ENCODE data around the gene ADGRG3.

ADGRG3 gene

DNA sequence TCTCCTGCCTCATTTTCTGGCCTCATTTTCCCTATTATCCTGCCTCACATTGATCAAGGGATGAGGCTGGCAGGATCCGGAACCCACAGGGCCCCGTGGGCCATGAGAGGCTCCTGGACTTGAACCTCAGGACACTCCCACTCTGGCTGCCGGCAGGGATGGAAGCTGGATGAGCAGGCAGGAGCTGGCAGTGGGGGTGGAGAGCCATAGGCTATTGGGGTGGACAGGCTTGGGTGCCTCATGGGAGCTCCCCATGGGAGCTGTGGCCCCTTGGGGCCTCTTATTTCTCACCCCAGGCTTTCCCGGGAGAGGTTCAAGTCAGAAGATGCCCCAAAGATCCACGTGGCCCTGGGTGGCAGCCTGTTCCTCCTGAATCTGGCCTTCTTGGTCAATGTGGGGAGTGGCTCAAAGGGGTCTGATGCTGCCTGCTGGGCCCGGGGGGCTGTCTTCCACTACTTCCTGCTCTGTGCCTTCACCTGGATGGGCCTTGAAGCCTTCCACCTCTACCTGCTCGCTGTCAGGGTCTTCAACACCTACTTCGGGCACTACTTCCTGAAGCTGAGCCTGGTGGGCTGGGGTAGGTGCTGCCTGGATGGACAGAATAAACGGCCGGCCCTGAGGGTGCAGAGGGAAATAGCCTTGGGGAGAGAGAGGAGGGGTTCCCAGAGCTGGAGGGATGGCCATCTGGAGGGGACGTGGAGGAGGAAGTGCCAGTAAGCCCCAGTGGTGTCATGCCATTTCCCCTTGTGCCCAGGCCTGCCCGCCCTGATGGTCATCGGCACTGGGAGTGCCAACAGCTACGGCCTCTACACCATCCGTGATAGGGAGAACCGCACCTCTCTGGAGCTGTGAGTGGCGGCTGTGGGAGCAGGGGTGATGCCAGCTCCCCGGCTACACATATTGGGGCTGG, 15.8 kb downstream of the ADGRG3 start:
- Histone ChIP-seq H4K20me1 (ENCODE audit: insufficient read depth, low read length) (no peaks in the 10 kb centered on the region), H3K9me3 (replicated peaks; ENCODE audit: insufficient read depth, low read length) (no peaks in the 10 kb centered on the region), H3K9me2 (replicated peaks; ENCODE audit: insufficient read depth, low read length) (no peaks in the 10 kb centered on the region), H3F3A (ENCODE audit: insufficient read depth, low read length) (no peaks in the 10 kb centered on the region), H3K36me3 (replicated peaks; ENCODE audit: insufficient read depth, low read length) (no peaks in the 10 kb centered on the region), H3K4me3 (ENCODE audit: low read length) (no peak overlapping the region), H3K4me1 (ENCODE audit: low read length) (no peaks in the 10 kb centered on the region), H3K9ac (ENCODE audit: low read length) (no peak overlapping the region), H3K4me2 (ENCODE audit: low read depth, low read length) (no peak overlapping the region), H3K79me2 (ENCODE audit: low read length) (no peaks in the 10 kb centered on the region), H3K27me3 (replicated peaks; ENCODE audit: insufficient read depth, low read length) (no peaks in the 10 kb centered on the region), H3K27ac (ENCODE audit: low read length) (no peak overlapping the region), H2AFZ (ENCODE audit: low read length) (no peak overlapping the region)
- TF ChIP-seq EZH2phosphoT487 (IDR thresholded peaks at IDR 0.05; ENCODE audit: low read length) (no peak), EZH2 (optimal IDR thresholded peaks at IDR 0.05; ENCODE audit: low read depth, low read length) (no peak)
- TF ChIP-seq, protein P1, sequence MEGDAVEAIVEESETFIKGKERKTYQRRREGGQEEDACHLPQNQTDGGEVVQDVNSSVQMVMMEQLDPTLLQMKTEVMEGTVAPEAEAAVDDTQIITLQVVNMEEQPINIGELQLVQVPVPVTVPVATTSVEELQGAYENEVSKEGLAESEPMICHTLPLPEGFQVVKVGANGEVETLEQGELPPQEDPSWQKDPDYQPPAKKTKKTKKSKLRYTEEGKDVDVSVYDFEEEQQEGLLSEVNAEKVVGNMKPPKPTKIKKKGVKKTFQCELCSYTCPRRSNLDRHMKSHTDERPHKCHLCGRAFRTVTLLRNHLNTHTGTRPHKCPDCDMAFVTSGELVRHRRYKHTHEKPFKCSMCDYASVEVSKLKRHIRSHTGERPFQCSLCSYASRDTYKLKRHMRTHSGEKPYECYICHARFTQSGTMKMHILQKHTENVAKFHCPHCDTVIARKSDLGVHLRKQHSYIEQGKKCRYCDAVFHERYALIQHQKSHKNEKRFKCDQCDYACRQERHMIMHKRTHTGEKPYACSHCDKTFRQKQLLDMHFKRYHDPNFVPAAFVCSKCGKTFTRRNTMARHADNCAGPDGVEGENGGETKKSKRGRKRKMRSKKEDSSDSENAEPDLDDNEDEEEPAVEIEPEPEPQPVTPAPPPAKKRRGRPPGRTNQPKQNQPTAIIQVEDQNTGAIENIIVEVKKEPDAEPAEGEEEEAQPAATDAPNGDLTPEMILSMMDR (IDR thresholded peaks at IDR 0.05; ENCODE audit: low read length): no peak
- DNase-seq: no peak

DNA sequence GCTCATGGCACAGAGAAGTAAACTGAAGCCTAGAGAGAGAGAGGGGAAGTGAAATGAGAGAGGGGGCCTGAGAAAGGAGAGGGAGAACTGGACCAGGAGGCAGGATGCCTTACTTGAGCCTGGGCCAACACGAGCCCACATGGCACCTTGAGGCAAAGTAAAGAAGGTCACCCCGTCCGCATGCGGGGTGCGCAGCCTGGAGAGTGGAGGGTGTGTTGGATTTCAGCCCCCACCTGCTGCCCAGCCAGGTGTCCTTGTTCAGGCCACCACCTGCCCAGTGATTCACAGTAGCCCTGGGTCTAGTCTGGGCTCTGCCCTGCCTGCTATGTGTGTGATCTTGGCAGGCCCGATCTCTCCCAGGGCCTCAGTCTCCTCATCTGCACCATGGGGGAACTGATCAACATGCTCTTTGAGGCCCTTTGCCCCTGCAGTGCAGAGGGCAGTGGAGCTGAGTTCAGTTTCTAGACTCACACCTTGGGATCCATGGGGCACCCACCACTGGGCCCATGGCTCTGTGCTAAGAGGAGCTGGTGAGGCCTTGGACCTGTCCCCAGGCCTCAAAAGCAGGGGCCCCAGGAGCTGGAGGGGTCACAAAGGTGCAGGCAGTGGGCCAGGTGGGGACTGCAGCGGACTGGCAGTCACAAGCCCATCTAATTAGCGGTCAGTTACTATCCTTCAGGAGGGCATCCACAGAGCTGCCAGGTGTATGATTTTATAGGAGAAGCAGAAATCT, 16.7 kb downstream of the ADGRG3 start:
- Histone ChIP-seq H3F3A (ENCODE audit: insufficient read depth, low read length) (no peaks in the 10 kb centered on the region), H3K9ac (ENCODE audit: low read length) (no peak overlapping the region), H4K20me1 (ENCODE audit: insufficient read depth, low read length) (no peaks in the 10 kb centered on the region), H3K4me1 (ENCODE audit: low read length) (no peaks in the 10 kb centered on the region), H3K27ac (ENCODE audit: low read length) (no peak overlapping the region), H3K36me3 (replicated peaks; ENCODE audit: insufficient read depth, low read length) (no peaks in the 10 kb centered on the region), H3K4me3 (ENCODE audit: low read length) (no peak overlapping the region), H3K4me2 (ENCODE audit: low read depth, low read length) (no peak overlapping the region), H3K9me3 (replicated peaks; ENCODE audit: insufficient read depth, low read length) (no peaks in the 10 kb centered on the region), H3K79me2 (ENCODE audit: low read length) (no peaks in the 10 kb centered on the region), H3K27me3 (replicated peaks; ENCODE audit: insufficient read depth, low read length) (no peaks in the 10 kb centered on the region), H3K9me2 (replicated peaks; ENCODE audit: insufficient read depth, low read length) (no peaks in the 10 kb centered on the region), H2AFZ (ENCODE audit: low read length) (no peak overlapping the region)
- DNase-seq: no peak
- TF ChIP-seq, protein P1 (IDR thresholded peaks at IDR 0.05; ENCODE audit: low read length): no peak
- no peak for TF ChIP-seq EZH2phosphoT487 (IDR thresholded peaks at IDR 0.05; ENCODE audit: low read length)
- no peak for TF ChIP-seq EZH2 (optimal IDR thresholded peaks at IDR 0.05; ENCODE audit: low read depth, low read length)

DNA sequence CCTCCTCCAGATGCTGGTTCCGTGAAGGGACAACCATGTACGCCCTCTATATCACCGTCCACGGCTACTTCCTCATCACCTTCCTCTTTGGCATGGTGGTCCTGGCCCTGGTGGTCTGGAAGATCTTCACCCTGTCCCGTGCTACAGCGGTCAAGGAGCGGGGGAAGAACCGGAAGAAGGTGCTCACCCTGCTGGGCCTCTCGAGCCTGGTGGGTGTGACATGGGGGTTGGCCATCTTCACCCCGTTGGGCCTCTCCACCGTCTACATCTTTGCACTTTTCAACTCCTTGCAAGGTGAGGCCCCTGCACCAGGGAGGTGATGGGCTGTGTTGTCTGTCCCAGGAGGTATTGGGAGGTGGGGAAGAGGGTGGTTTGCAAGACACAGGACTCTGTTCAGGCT, 17.5 kb downstream of the ADGRG3 start:
- TF ChIP-seq, protein P1 (IDR thresholded peaks at IDR 0.05; ENCODE audit: low read length): no peak
- no peak for TF ChIP-seq EZH2phosphoT487 (IDR thresholded peaks at IDR 0.05; ENCODE audit: low read length)
- TF ChIP-seq EZH2 (optimal IDR thresholded peaks at IDR 0.05; ENCODE audit: low read depth, low read length): no peak
- H3K27ac ChIP-seq (ENCODE audit: low read length): no peak overlapping the region
- H3K9me3 ChIP-seq (replicated peaks; ENCODE audit: insufficient read depth, low read length): no peaks in the 10 kb centered on the region
- no peaks in the 10 kb centered on the region for H3K36me3 ChIP-seq (replicated peaks; ENCODE audit: insufficient read depth, low read length)
- DNase-seq: no peak
- no peaks in the 10 kb centered on the region for H3K27me3 ChIP-seq (replicated peaks; ENCODE audit: insufficient read depth, low read length)
- no peak overlapping the region for H3K4me2 ChIP-seq (ENCODE audit: low read depth, low read length)
- no peak overlapping the region for H3K9ac ChIP-seq (ENCODE audit: low read length)
- H3K4me1 ChIP-seq (ENCODE audit: low read length): no peaks in the 10 kb centered on the region
- H3K9me2 ChIP-seq (replicated peaks; ENCODE audit: insufficient read depth, low read length): no peaks in the 10 kb centered on the region
- H4K20me1 ChIP-seq (ENCODE audit: insufficient read depth, low read length): no peaks in the 10 kb centered on the region
- H3K79me2 ChIP-seq (ENCODE audit: low read length): no peaks in the 10 kb centered on the region
- H2AFZ ChIP-seq (ENCODE audit: low read length): no peak overlapping the region
- no peak overlapping the region for H3K4me3 ChIP-seq (ENCODE audit: low read length)
- no peaks in the 10 kb centered on the region for H3F3A ChIP-seq (ENCODE audit: insufficient read depth, low read length)

Measured in MM.1S (cell line).